AG10803 (cell line): ENCODE results near the gene FILIP1L.

Source experiments
- DNase-seq: peaks from one replicate; pipeline ENCODE4 v3.0.0; 2010; ENCODE audit warnings: low read depth
- H3K4me3 ChIP-seq: 2 replicates; pipeline ENCODE4 v1.5.1; 2011; ENCODE audit warnings: mild to moderate bottlenecking, low read length, control low read depth
- CTCF ChIP-seq: conservative IDR thresholded peaks from 2 replicates; pipeline ENCODE4 v1.5.1; 2011; ENCODE audit warnings: mild to moderate bottlenecking, low read length, control low read depth, inconsistent platforms

The FILIP1L gene

GRCh38 chr3:99871231-99872045 lies 242.9 kb downstream of the FILIP1L start:
- no peak overlapping the region for H3K4me3 ChIP-seq
- TF ChIP-seq CTCF, result no peak
- DNase-seq, result no peak

- DNase-seq, result no peak
- no peak for TF ChIP-seq CTCF
- no peak overlapping the region for H3K4me3 ChIP-seq
Measured at GRCh38 chr3:99870712-99871111, 243.6 kb downstream of the FILIP1L start.

- DNase-seq, result no peak
- TF ChIP-seq CTCF, result no peak
- H3K4me3 ChIP-seq, result no peak overlapping the region
Measured at GRCh38 chr3:99869621-99870020, 244.7 kb downstream of the FILIP1L start.

- no peak overlapping the region for H3K4me3 ChIP-seq
- DNase-seq, result no peak
- TF ChIP-seq CTCF, result no peak
Measured at GRCh38 chr3:99868311-99868646, 246.0 kb downstream of the FILIP1L start.

- no peak overlapping the region for H3K4me3 ChIP-seq
- no peak for TF ChIP-seq CTCF
- no peak for DNase-seq
Measured at GRCh38 chr3:99867594-99868310, 246.5 kb downstream of the FILIP1L start.

GRCh38 chr3:99866261-99866761 lies 248.0 kb downstream of the FILIP1L start:
- DNase-seq, result peak; percentile 94
- no peak overlapping the region for H3K4me3 ChIP-seq
- TF ChIP-seq CTCF, result no peak

GRCh38 chr3:99865321-99865720 lies 249.0 kb downstream of the FILIP1L start:
- DNase-seq, result no peak
- no peak for TF ChIP-seq CTCF
- no peak overlapping the region for H3K4me3 ChIP-seq
